Measurements from ENCODE around the gene MINDY3.

The MINDY3 gene

DNA sequence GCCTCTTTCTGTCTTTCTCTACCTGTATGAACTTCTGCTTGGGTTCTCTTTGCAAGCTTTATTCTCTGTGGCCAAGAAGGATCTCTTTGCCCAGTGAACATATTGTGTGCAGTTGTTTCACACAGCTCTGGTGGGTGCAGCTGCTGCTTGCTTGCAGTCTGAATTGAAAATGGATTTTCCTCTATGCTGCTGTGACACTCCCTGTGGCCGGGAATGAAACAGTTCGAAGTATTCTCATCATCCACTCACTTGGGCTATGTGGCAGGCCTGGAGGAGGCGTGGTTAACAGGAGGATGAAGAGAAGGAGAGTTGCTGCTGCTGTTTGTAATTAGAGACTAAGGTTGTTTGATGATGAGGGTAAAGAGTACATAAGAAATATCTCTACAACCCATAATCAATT, 112.2 kb downstream of the MINDY3 start:
- Histone ChIP-seq H3K4me1 (ENCODE audit: control extremely low read depth in 1 of 4, control insufficient read depth in 4 of 4, insufficient read depth in 4 of 4, low read length in 3 of 4) (no peaks in the 10 kb centered on the region), H3K9me3 (ENCODE audit: control extremely low read depth in 1 of 5, control insufficient read depth in 4 of 5, insufficient read depth in 2 of 5, low read depth in 1 of 5, low read length in 4 of 5) (no peaks in the 10 kb centered on the region), H3K27me3 (replicated peaks in 2 of 5; ENCODE audit: control insufficient read depth in 4 of 5, insufficient read depth in 5 of 5, low read length in 4 of 5) (peaks cover 0 to 5% (median 0%) of the 10 kb centered on the region in 5 experiments), H3K27ac (ENCODE audit: insufficient read depth in 1 of 2, low read depth in 1 of 2, low read length in 2 of 2, poor library complexity in 1 of 2, severe bottlenecking in 2 of 2) (no peak overlapping the region), H3K4me3 (ENCODE audit: control insufficient read depth in 1 of 7, extremely low read depth in 1 of 7, insufficient read depth in 4 of 7, low read depth in 2 of 7, low read length in 6 of 7) (no peak overlapping the region), H3K36me3 (ENCODE audit: control insufficient read depth in 4 of 4, insufficient read depth in 4 of 4, low read length in 3 of 4) (no peaks in the 10 kb centered on the region)
- CTCF ChIA-PET = no interaction called here
- no peak for DNase-seq
- POLR2A ChIA-PET = no interaction called here
- no CpG with 5 or more reads among the region's 3 CpGs for WGBS (ENCODE audit: insufficient coverage)

DNA sequence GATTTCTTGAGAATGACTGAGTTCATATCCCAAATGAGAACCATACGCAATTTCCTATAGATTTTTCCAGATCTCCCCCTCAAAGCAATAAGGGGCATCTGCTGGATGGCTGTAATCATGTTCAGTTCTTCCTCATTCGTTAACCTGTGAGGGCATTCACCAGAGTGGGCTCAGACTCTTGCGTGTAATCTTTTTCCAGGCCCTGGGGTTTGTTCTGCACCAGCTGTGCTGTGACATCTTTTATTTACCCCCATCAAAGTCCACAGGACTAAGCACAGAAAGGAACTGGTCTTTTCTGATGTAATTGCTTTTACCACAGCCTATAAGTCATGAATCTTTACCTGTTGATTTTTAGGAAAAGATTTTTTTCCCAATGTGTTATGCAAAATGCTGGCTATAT, 112.7 kb downstream of the MINDY3 start:
- Histone ChIP-seq H3K27ac (ENCODE audit: insufficient read depth in 1 of 2, low read depth in 1 of 2, low read length in 2 of 2, poor library complexity in 1 of 2, severe bottlenecking in 2 of 2) (no peak overlapping the region), H3K4me3 (ENCODE audit: control insufficient read depth in 1 of 7, extremely low read depth in 1 of 7, insufficient read depth in 4 of 7, low read depth in 2 of 7, low read length in 6 of 7) (no peak overlapping the region), H3K36me3 (ENCODE audit: control insufficient read depth in 4 of 4, insufficient read depth in 4 of 4, low read length in 3 of 4) (no peaks in the 10 kb centered on the region), H3K4me1 (ENCODE audit: control extremely low read depth in 1 of 4, control insufficient read depth in 4 of 4, insufficient read depth in 4 of 4, low read length in 3 of 4) (no peaks in the 10 kb centered on the region), H3K9me3 (ENCODE audit: control extremely low read depth in 1 of 5, control insufficient read depth in 4 of 5, insufficient read depth in 2 of 5, low read depth in 1 of 5, low read length in 4 of 5) (no peaks in the 10 kb centered on the region), H3K27me3 (replicated peaks in 2 of 5; ENCODE audit: control insufficient read depth in 4 of 5, insufficient read depth in 5 of 5, low read length in 4 of 5) (peaks cover 0 to 5% (median 2%) of the 10 kb centered on the region in 5 experiments)
- no peak for DNase-seq
- ChIA-PET CTCF (no interaction called here), POLR2A (no interaction called here)
- 80% methylated on average over 1 of the region's 3 CpGs for WGBS (ENCODE audit: insufficient coverage)

DNA sequence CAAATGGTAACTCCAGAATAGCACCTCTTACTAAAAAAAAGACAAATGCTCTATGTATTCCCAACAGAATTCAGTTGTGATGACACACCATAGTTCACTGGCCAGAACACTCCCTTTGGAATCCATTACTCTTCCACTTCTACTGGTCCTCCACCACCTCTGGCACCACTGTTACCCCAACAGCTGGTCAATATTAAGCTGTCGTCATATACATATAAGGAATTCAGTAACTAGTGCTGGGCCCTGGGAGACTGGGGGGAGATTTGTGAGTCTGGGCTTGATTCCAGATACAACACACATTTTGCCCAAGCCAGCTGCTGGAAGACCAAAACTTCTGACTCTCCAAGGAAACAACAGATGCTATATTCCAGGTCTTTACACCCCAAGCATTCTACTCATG, 114.6 kb downstream of the MINDY3 start:
- ChIA-PET CTCF (no interaction called here), POLR2A (no interaction called here)
- DNase-seq = no peak
- no peaks in the 10 kb centered on the region for H3K9me3 ChIP-seq (ENCODE audit: control extremely low read depth in 1 of 5, control insufficient read depth in 4 of 5, insufficient read depth in 2 of 5, low read depth in 1 of 5, low read length in 4 of 5)
- no peaks in the 10 kb centered on the region for H3K36me3 ChIP-seq (ENCODE audit: control insufficient read depth in 4 of 4, insufficient read depth in 4 of 4, low read length in 3 of 4)
- H3K27me3 ChIP-seq (replicated peaks in 2 of 5; ENCODE audit: control insufficient read depth in 4 of 5, insufficient read depth in 5 of 5, low read length in 4 of 5) = peaks cover 0 to 6% (median 4%) of the 10 kb centered on the region in 5 experiments
- H3K27ac ChIP-seq (ENCODE audit: insufficient read depth in 1 of 2, low read depth in 1 of 2, low read length in 2 of 2, poor library complexity in 1 of 2, severe bottlenecking in 2 of 2) = no peak overlapping the region
- no CpG with 5 or more reads among the region's 1 CpG for WGBS (ENCODE audit: insufficient coverage)
- H3K4me1 ChIP-seq (ENCODE audit: control extremely low read depth in 1 of 4, control insufficient read depth in 4 of 4, insufficient read depth in 4 of 4, low read length in 3 of 4) = no peaks in the 10 kb centered on the region
- H3K4me3 ChIP-seq (ENCODE audit: control insufficient read depth in 1 of 7, extremely low read depth in 1 of 7, insufficient read depth in 4 of 7, low read depth in 2 of 7, low read length in 6 of 7) = no peak overlapping the region

DNA sequence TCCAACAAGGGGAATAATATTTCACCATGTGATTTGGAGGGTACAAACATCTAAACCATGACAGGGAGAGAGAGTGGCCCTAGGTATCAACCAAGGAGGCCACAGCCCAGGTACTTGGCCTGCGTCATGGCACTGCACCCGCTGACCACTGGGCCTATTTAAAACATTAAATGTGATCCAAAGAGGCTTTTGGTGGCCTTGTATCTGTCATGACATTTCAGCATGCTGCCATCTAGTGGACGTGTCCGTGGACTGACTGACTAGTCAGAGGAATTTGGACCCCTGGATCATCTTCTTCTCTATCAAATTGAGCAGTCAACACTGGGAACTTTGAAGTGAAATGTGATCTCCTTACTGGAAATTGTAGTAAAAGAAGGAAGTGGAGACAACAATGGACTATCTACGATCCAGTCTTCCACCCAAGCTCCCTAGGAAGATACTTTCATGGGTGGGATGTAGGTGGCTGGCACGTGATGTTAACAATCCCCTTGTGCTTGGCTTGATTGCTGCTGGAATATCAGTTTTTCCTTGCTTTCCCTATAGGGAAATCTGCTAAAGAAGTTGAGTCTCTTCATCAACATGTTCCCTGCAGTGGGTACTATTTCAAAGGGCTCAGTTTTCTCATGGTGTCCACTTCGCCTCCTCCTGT, 116.0 kb downstream of the MINDY3 start:
- DNase-seq = peak; percentile 38 to 69 (median 65)
- POLR2A ChIA-PET = no interaction called here

DNA sequence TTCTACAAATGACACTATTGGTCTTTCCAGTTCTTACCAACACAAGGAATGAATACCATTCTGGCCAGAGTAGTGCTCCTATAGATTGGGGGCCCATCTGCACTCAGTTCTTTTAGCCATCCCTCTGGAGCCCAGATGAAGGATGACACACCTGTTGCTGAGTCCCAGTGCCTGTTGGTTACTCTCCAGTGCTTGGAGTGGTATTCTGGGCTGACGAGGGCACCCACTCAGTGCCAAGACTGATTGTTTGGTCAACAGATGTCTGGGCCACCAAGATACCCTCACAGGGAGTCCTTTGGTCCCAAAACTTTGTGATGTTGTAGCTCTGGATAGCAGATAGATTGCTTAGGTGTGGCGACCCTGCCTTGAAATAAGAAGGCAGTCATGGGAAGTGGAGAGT, 116.9 kb downstream of the MINDY3 start:
- no peak overlapping the region for H3K27ac ChIP-seq (ENCODE audit: insufficient read depth in 1 of 2, low read depth in 1 of 2, low read length in 2 of 2, poor library complexity in 1 of 2, severe bottlenecking in 2 of 2)
- peaks cover 0 to 9% (median 4%) of the 10 kb centered on the region in 5 experiments for H3K27me3 ChIP-seq (replicated peaks in 2 of 5; ENCODE audit: control insufficient read depth in 4 of 5, insufficient read depth in 5 of 5, low read length in 4 of 5)
- ChIA-PET CTCF (interaction anchor here (0.6 kb wide), 1 partner anchor 1559 kb away, joined by 3 read pairs; no protein-coding TSS in a partner anchor), POLR2A (no interaction called here)
- DNase-seq = no peak
- H3K36me3 ChIP-seq (ENCODE audit: control insufficient read depth in 4 of 4, insufficient read depth in 4 of 4, low read length in 3 of 4) = no peaks in the 10 kb centered on the region
- no peak overlapping the region for H3K4me3 ChIP-seq (ENCODE audit: control insufficient read depth in 1 of 7, extremely low read depth in 1 of 7, insufficient read depth in 4 of 7, low read depth in 2 of 7, low read length in 6 of 7)
- 100% methylated on average over 1 of the region's 2 CpGs for WGBS (ENCODE audit: insufficient coverage)
- H3K4me1 ChIP-seq (ENCODE audit: control extremely low read depth in 1 of 4, control insufficient read depth in 4 of 4, insufficient read depth in 4 of 4, low read length in 3 of 4) = no peaks in the 10 kb centered on the region
- H3K9me3 ChIP-seq (ENCODE audit: control extremely low read depth in 1 of 5, control insufficient read depth in 4 of 5, insufficient read depth in 2 of 5, low read depth in 1 of 5, low read length in 4 of 5) = no peaks in the 10 kb centered on the region

More for the DNA sequence above, 116.0 kb downstream of the MINDY3 start:
- H3K27ac ChIP-seq (ENCODE audit: insufficient read depth in 1 of 2, low read depth in 1 of 2, low read length in 2 of 2, poor library complexity in 1 of 2, severe bottlenecking in 2 of 2) = no peak overlapping the region
- H3K27me3 ChIP-seq (replicated peaks in 2 of 5; ENCODE audit: control insufficient read depth in 4 of 5, insufficient read depth in 5 of 5, low read length in 4 of 5) = peaks cover 0 to 9% (median 4%) of the 10 kb centered on the region in 5 experiments
- no peaks in the 10 kb centered on the region for H3K36me3 ChIP-seq (ENCODE audit: control insufficient read depth in 4 of 4, insufficient read depth in 4 of 4, low read length in 3 of 4)
- CTCF ChIA-PET = interaction anchor here (1.0 kb wide), 1 partner anchor 21 kb away, joined by 3 read pairs; no protein-coding TSS in a partner anchor
- WGBS (ENCODE audit: insufficient coverage) = 51% methylated on average over 7 of the region's 7 CpGs
- no peaks in the 10 kb centered on the region for H3K9me3 ChIP-seq (ENCODE audit: control extremely low read depth in 1 of 5, control insufficient read depth in 4 of 5, insufficient read depth in 2 of 5, low read depth in 1 of 5, low read length in 4 of 5)
- no peak overlapping the region for H3K4me3 ChIP-seq (ENCODE audit: control insufficient read depth in 1 of 7, extremely low read depth in 1 of 7, insufficient read depth in 4 of 7, low read depth in 2 of 7, low read length in 6 of 7)
- no peaks in the 10 kb centered on the region for H3K4me1 ChIP-seq (ENCODE audit: control extremely low read depth in 1 of 4, control insufficient read depth in 4 of 4, insufficient read depth in 4 of 4, low read length in 3 of 4)

DNA sequence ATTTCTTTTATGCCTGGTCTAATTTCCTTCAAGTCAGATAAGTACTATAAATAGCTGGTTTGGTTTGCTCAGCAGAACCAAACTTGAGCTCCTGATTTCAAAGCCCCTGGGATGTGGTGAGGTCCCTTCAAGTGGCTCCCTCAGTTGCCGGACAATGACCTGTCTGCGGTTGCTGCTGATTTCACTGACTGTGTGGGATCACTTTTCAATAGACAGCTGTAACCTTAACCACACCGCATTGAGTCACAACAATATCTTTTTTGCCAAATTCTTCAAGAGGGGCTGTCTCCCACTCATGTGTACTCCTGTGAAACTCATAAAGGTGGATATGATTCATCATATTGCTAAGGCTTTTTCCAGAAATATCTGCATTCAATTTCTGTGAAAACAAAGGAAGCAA, 117.5 kb downstream of the MINDY3 start:
- Histone ChIP-seq H3K27me3 (replicated peaks in 2 of 5; ENCODE audit: control insufficient read depth in 4 of 5, insufficient read depth in 5 of 5, low read length in 4 of 5) (peaks cover 0 to 9% (median 4%) of the 10 kb centered on the region in 5 experiments), H3K9me3 (ENCODE audit: control extremely low read depth in 1 of 5, control insufficient read depth in 4 of 5, insufficient read depth in 2 of 5, low read depth in 1 of 5, low read length in 4 of 5) (no peaks in the 10 kb centered on the region), H3K4me1 (ENCODE audit: control extremely low read depth in 1 of 4, control insufficient read depth in 4 of 4, insufficient read depth in 4 of 4, low read length in 3 of 4) (no peaks in the 10 kb centered on the region), H3K27ac (ENCODE audit: insufficient read depth in 1 of 2, low read depth in 1 of 2, low read length in 2 of 2, poor library complexity in 1 of 2, severe bottlenecking in 2 of 2) (no peak overlapping the region), H3K36me3 (ENCODE audit: control insufficient read depth in 4 of 4, insufficient read depth in 4 of 4, low read length in 3 of 4) (no peaks in the 10 kb centered on the region), H3K4me3 (ENCODE audit: control insufficient read depth in 1 of 7, extremely low read depth in 1 of 7, insufficient read depth in 4 of 7, low read depth in 2 of 7, low read length in 6 of 7) (no peak overlapping the region)
- POLR2A ChIA-PET = no interaction called here
- no peak for DNase-seq
- 80% methylated on average over 1 of the region's 3 CpGs for WGBS (ENCODE audit: insufficient coverage)
- CTCF ChIA-PET = interaction anchor here (0.6 to 1.1 kb wide), 3 partner anchors 15 to 1559 kb away, joined by 3 to 4 read pairs (median 3); no protein-coding TSS in a partner anchor

DNA sequence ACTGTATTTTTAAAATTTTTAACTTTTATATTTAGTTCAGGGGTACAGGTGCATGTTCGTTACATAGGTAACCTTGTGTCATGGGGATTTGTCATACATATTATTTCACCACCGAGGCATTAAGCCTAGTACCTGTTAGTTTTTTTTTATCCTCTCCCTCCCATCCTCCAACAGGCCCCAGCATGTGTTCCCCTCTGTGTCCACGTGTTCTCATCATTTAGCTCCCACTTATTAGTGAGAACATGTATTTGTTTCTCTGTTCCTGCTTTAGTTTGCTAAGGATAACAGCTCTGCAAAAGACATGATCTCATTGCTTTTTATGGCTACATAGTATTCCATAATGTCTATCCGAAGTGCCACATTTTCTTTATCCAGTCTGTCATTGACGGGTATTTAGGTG, 118.2 kb downstream of the MINDY3 start:
- ChIA-PET POLR2A (no interaction called here), CTCF (interaction anchor here (1.0 to 1.1 kb wide), 2 partner anchors 14 to 295 kb away, joined by 3 to 4 read pairs; no protein-coding TSS in a partner anchor)
- WGBS (ENCODE audit: insufficient coverage) = 79% methylated on average over 3 of the region's 5 CpGs
- H3K36me3 ChIP-seq (ENCODE audit: control insufficient read depth in 4 of 4, insufficient read depth in 4 of 4, low read length in 3 of 4) = no peaks in the 10 kb centered on the region
- H3K9me3 ChIP-seq (ENCODE audit: control extremely low read depth in 1 of 5, control insufficient read depth in 4 of 5, insufficient read depth in 2 of 5, low read depth in 1 of 5, low read length in 4 of 5) = no peaks in the 10 kb centered on the region
- H3K4me1 ChIP-seq (ENCODE audit: control extremely low read depth in 1 of 4, control insufficient read depth in 4 of 4, insufficient read depth in 4 of 4, low read length in 3 of 4) = no peaks in the 10 kb centered on the region
- no peak overlapping the region for H3K4me3 ChIP-seq (ENCODE audit: control insufficient read depth in 1 of 7, extremely low read depth in 1 of 7, insufficient read depth in 4 of 7, low read depth in 2 of 7, low read length in 6 of 7)
- H3K27me3 ChIP-seq (replicated peaks in 2 of 5; ENCODE audit: control insufficient read depth in 4 of 5, insufficient read depth in 5 of 5, low read length in 4 of 5) = peaks cover 0 to 5% (median 4%) of the 10 kb centered on the region in 5 experiments
- H3K27ac ChIP-seq (ENCODE audit: insufficient read depth in 1 of 2, low read depth in 1 of 2, low read length in 2 of 2, poor library complexity in 1 of 2, severe bottlenecking in 2 of 2) = no peak overlapping the region
- no peak for DNase-seq

Data from common myeloid progenitor, CD34-positive (primary cell).